ENCODE data around the gene BACH2.
"Not testable (repeated sequence)": the region's sequence is repeated elsewhere in the genome, so short reads cannot be mapped to it uniquely, and the experiment has no call there.

BACH2 gene

GRCh38 chr6:90157441-90157840 is 139.2 kb downstream of the BACH2 start:
- DNase-seq (ENCODE audit: low spot score): no peak

GRCh38 chr6:90156861-90157260 is 139.8 kb downstream of the BACH2 start:
- DNase-seq (ENCODE audit: low spot score): no peak

GRCh38 chr6:90154755-90155470 is 141.7 kb downstream of the BACH2 start:
- no peak for DNase-seq (ENCODE audit: low spot score)

GRCh38 chr6:90151576-90152422 is 144.8 kb downstream of the BACH2 start:
- DNase-seq (ENCODE audit: low spot score): no peak

- no peak for DNase-seq (ENCODE audit: low spot score)
Observed at GRCh38 chr6:90149280-90149679, 147.4 kb downstream of the BACH2 start.

GRCh38 chr6:90148867-90149266 is 147.8 kb downstream of the BACH2 start:
- no peak for DNase-seq (ENCODE audit: low spot score)

GRCh38 chr6:90146921-90147649 is 149.6 kb downstream of the BACH2 start:
- no peak for DNase-seq (ENCODE audit: low spot score)

- no peak for DNase-seq (ENCODE audit: low spot score)
Observed at GRCh38 chr6:90146024-90146423, 150.6 kb downstream of the BACH2 start.

- DNase-seq (ENCODE audit: low spot score): no peak
Observed at GRCh38 chr6:90144928-90145555, 151.6 kb downstream of the BACH2 start.

GRCh38 chr6:90144396-90144795 is 152.2 kb downstream of the BACH2 start:
- no peak for DNase-seq (ENCODE audit: low spot score)

GRCh38 chr6:90140683-90141082 is 156.0 kb downstream of the BACH2 start:
- no peak for DNase-seq (ENCODE audit: low spot score)

GRCh38 chr6:90139272-90139817 is 157.3 kb downstream of the BACH2 start:
- no peak for DNase-seq (ENCODE audit: low spot score)

- no peak for DNase-seq (ENCODE audit: low spot score)
Observed at GRCh38 chr6:90136837-90137568, 159.6 kb downstream of the BACH2 start.

GRCh38 chr6:90136176-90136575 is 160.5 kb downstream of the BACH2 start:
- DNase-seq (ENCODE audit: low spot score): no peak

- no peak for DNase-seq (ENCODE audit: low spot score)
Observed at GRCh38 chr6:90135667-90136066, 161.0 kb downstream of the BACH2 start.

- DNase-seq (ENCODE audit: low spot score): not testable (repeated sequence)
Observed at GRCh38 chr6:90133664-90134063, 163.0 kb downstream of the BACH2 start.

GRCh38 chr6:90131614-90132423 is 164.8 kb downstream of the BACH2 start:
- DNase-seq (ENCODE audit: low spot score): peak; percentile 38

- peak; percentile 21 for DNase-seq (ENCODE audit: low spot score)
Observed at GRCh38 chr6:90131125-90131524, 165.5 kb downstream of the BACH2 start.

GRCh38 chr6:90128687-90129086 is 168.0 kb downstream of the BACH2 start:
- not testable (repeated sequence) for DNase-seq (ENCODE audit: low spot score)

GRCh38 chr6:90127595-90127994 is 169.0 kb downstream of the BACH2 start:
- peak; percentile 27 for DNase-seq (ENCODE audit: low spot score)

Data from NAMALWA (cell line).